Measurements from ENCODE around the gene BCKDHA. TPM values are rescaled to one million over a fixed set of nuclear protein-coding genes. Genes with fewer than 3 reads are reported as not detected.

The BCKDHA gene
- total and polyA plus RNA-seq, 9 of the 15 experiments (the other 6 are each of a cell fraction or from before 2014, with no cell fraction given), result 4.5 to 52.5 (median 14.1) TPM

- TF ChIP-seq ZNF398 (CRISPR knock-in tag; IDR thresholded peaks at IDR 0.05) (no peak), FIP1L1 (IDR thresholded peaks at IDR 0.05; ENCODE audit: low read depth, low read length, poor library complexity, severe bottlenecking) (peak; percentile 57), MTA2 (IDR thresholded peaks at IDR 0.05; ENCODE audit: low read depth) (no peak), NCOA1 (IDR thresholded peaks at IDR 0.05; ENCODE audit: low read depth) (no peak), ZNF766 (CRISPR knock-in tag; conservative IDR thresholded peaks at IDR 0.05) (no peak), SNAPC5 (CRISPR knock-in tag; IDR thresholded peaks at IDR 0.05) (no peak), OTX1 (CRISPR knock-in tag; IDR thresholded peaks at IDR 0.05) (peak; percentile 63; the same call in 1 of the 2 replicates), USF2 (CRISPR knock-in tag; IDR thresholded peaks at IDR 0.05) (no peak), THRA (IDR thresholded peaks at IDR 0.05) (no peak), XRCC5 (IDR thresholded peaks at IDR 0.05; ENCODE audit: low read depth, low read length) (peak; percentile 64; the same call in 1 of the 2 replicates), KDM5B (IDR thresholded peaks at IDR 0.05; ENCODE audit: insufficient replicate concordance, low read depth, low read length) (no peak), PHTF2 (CRISPR knock-in tag; IDR thresholded peaks at IDR 0.05) (no peak), MCM7 (IDR thresholded peaks at IDR 0.05) (no peak), PRPF4 (IDR thresholded peaks at IDR 0.05; ENCODE audit: insufficient read depth, low read depth, low read length, poor library complexity, severe bottlenecking) (no peak), PHF20 (IDR thresholded peaks at IDR 0.05; ENCODE audit: partially characterized antibody) (no peak), ARID3B (CRISPR knock-in tag; IDR thresholded peaks at IDR 0.05; ENCODE audit: borderline replicate concordance) (no peak), CBFA2T3 (IDR thresholded peaks at IDR 0.05) (no peak), ZKSCAN3 (CRISPR knock-in tag; IDR thresholded peaks at IDR 0.05) (no peak)
Observed at GRCh38 chr19:41353466-41354342, 43.9 kb upstream of the BCKDHA start, which contains the start of gene TGFB1 (continued).

Data from K562 (cell line).